DMS53 treated with DMSO at 0.1 percent for 48 hours (cell line): ENCODE measurements around the gene MRPL4.
A peak's percentile ranks its signal among the peaks of the same experiment; 100 is the strongest.
"Not testable (repeated sequence)": the region's sequence is repeated elsewhere in the genome, so short reads cannot be mapped to it uniquely, and the experiment has no call there.

Experiments used
- DNase-seq: peaks from one replicate; lab custom pipeline; 2025; ENCODE audit not compliant: unreplicated experiment; lab: John Stamatoyannopoulos, UW

Gene MRPL4

GRCh38 chr19:10260141-10260584 is 8.1 kb downstream of the MRPL4 start:
- peak; percentile 48 for DNase-seq

GRCh38 chr19:10262771-10263170 is 10.8 kb downstream of the MRPL4 start:
- no peak for DNase-seq

GRCh38 chr19:10266706-10267105 is 14.7 kb downstream of the MRPL4 start:
- DNase-seq: no peak

GRCh38 chr19:10268071-10268470 is 16.1 kb downstream of the MRPL4 start:
- DNase-seq: no peak

GRCh38 chr19:10269333-10270179 is 17.5 kb downstream of the MRPL4 start:
- peak; percentile 33 for DNase-seq

- DNase-seq: no peak
Measured at GRCh38 chr19:10270180-10270615, 18.2 kb downstream of the MRPL4 start.

- DNase-seq: no peak
Measured at GRCh38 chr19:10270616-10271394, 18.8 kb downstream of the MRPL4 start, which contains the start of gene ICAM1. ICAM1 (plus strand) TSS chr19:10271120; CDS start chr19:10271160, 40 bp downstream.

GRCh38 chr19:10271543-10272086 is 19.6 kb downstream of the MRPL4 start:
- no peak for DNase-seq

GRCh38 chr19:10274589-10274988 is 22.6 kb downstream of the MRPL4 start:
- no peak for DNase-seq

GRCh38 chr19:10277795-10278589 is 26.0 kb downstream of the MRPL4 start:
- no peak for DNase-seq

GRCh38 chr19:10278935-10279334 is 26.9 kb downstream of the MRPL4 start:
- no peak for DNase-seq

GRCh38 chr19:10279737-10280442 is 27.9 kb downstream of the MRPL4 start:
- DNase-seq: no peak

- not testable (repeated sequence) for DNase-seq
Measured at GRCh38 chr19:10282043-10282442, 30.0 kb downstream of the MRPL4 start.

GRCh38 chr19:10283301-10284064 is 31.5 kb downstream of the MRPL4 start:
- no peak for DNase-seq

- no peak for DNase-seq
Measured at GRCh38 chr19:10284065-10284959, 32.3 kb downstream of the MRPL4 start.

GRCh38 chr19:10284960-10285278 is 32.9 kb downstream of the MRPL4 start:
- no peak for DNase-seq

- no peak for DNase-seq
Measured at GRCh38 chr19:10285393-10285792, 33.4 kb downstream of the MRPL4 start.
